GM18867 (cell line): ENCODE measurements around the gene BMP6.
A peak's percentile ranks its signal among the peaks of the same experiment; 100 is the strongest.

ENCODE experiments used
- ATAC-seq: cut with Tn5 transposase; IDR thresholded peaks from one replicate; pipeline ENCODE4 v1.9.1; 2021; ENCODE audit warnings: mild to moderate bottlenecking, moderate library complexity; ENCODE audit not compliant: unreplicated experiment

BMP6 gene

DNA sequence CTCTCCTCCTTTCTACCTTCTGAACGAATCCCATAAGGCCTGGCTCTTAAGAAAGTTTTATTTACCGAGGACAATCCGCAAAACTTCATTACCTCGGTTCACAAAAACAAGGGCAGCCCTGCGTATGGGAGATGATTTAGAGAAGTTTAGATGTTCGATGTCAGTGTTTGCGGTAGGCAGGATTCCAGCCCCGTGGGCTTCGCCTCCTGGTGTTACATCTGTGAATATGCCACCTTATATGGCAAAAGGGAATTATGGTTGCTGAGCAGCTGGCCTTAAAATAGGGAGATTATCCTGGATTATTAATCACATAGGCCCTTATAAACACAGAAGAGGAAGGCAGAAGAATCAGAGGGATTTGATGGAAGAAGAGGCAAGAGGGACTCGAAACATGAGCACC is 21.1 kb downstream of the BMP6 start:
- ATAC-seq, result no peak

DNA sequence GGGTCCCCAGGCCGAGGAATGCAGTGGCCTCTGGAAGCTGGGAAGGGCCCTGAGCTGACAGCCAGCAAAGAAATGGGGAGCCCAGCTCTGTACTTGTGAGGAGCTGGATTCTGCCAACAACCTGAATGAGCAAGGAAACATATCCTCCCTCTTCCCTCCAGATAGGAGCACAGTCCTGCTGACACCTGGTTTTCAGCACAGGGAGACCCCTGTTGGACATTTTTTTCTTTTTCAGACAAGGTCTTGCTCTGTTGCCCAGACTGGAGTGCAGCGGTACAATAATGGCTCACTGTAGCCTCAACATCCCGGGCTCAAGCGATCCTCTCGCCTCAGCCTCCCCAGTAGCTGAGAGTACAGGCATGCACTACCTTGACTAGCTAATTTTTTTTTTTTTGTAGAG is 21.5 kb downstream of the BMP6 start:
- ATAC-seq, result no peak

DNA sequence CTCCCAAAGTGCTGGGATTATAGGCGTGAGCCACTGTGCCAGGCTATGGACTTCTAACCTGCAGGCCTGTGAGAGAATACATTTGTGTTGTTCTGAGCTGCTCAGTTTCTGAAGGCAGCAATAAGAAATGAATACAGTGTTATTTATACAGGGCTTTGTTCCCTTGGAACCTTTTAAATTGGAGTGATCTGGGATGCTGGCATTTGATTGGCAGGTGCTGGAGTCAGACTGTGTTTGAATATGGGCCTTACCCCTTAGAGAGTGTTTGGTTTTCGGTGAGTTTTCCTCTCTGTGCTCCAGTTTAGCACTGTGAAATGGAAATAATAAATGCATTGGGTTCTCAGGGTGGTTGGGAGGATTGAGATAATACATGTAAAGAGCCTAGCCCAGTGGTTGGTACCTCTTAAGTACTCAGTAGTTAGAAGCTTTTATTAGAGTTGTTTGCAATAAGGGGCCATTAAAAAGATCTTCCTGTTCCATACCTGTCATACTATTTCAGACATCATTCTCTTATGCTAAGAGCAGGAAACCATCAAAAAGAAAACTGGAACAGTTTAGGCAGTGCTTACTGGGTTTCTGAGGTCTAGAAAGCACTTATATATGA is 22.1 kb downstream of the BMP6 start:
- ATAC-seq, result no peak

DNA sequence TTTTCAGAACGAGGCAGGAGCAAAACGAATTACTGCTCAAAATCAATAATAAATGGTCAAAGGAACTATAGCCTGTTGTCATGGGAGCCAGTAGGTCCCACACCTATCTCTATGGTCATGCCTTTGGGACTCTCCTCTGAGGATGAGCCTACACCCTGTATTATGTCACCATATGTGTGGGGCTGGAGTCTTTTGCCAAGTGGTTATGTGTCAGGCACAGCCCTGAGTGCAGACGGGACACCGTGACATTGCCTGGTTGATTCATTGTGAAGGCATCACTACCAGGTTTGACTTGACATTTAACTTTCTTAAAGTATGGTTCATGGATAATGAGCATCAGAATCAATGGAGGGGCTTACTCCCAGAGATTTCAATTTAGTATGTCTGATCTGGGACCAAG is 23.6 kb downstream of the BMP6 start:
- ATAC-seq, result no peak

DNA sequence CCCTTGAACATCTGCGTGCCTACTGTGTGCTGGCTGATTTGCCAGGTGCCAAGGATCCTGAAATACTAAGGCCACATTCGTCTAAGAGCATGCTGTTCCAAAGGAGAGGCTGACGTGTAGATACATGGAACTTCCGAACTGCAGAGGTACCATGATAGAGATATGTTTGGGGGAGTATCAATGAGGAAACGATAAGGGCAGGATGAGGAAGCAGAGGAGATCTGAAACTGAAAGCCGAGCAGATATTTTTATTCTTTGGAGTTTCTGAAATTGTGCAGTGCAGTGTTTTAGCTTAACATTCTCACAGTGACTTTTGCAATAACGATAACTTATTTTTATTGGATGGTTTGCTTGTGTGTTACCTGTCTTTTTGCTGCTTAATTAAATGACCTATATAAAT is 24.3 kb downstream of the BMP6 start:
- no peak for ATAC-seq

DNA sequence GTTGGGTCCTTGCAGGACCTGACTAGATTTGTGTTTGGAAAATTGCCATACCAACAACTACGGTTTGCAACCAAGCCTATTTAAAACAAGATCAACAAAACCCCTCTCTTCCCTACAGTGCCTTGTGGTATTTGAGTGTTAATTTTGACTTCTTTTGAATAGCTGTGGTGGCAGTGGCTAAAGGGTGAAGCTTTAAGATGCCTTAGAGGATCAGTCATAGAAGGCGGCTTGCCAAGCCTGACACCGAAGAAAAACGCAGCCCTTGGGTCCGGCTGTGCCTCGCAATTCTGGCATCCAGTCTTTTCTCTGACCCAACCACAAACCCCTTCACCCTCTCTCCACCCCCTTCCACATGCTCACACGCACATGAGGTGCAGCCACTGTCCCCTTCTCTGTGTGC is 32.6 kb downstream of the BMP6 start:
- ATAC-seq, result no peak

DNA sequence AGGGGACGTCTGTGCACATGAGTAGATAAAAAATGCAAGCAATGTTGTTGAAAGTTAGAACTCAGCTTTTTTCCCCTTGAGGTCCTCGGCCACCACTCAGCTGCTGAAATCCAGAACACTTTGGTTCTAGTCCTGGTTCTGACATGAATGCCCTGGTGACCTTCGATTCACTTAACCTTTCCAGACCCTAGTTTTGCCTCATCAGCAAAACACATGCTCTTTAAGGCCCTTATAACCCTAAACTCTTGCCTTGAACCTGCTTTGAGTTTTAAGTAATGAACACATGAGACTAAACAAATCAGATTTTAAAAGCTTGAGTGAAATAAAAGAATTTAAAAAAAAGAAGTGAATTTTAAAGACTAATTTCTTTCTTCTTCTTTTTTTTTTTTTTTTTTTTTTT is 33.4 kb downstream of the BMP6 start:
- no peak for ATAC-seq

DNA sequence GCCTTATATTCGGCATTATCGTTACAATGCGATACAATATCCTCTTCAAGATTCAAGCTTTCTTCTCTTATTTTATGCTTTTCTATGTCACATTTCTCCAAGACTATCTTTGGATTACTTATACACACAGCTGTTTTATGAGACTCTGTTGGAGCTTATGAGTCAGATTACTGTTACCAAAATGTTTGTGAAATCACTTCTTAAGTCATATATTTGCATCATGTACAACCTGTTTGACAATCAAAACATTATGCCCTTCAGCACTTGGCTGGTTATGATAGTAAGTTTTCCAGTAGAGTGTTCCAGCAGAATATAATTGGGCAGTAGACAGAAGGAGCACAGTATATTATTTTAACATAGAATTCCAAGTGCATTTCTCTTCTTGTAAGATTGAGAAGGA is 35.2 kb downstream of the BMP6 start:
- no peak for ATAC-seq

DNA sequence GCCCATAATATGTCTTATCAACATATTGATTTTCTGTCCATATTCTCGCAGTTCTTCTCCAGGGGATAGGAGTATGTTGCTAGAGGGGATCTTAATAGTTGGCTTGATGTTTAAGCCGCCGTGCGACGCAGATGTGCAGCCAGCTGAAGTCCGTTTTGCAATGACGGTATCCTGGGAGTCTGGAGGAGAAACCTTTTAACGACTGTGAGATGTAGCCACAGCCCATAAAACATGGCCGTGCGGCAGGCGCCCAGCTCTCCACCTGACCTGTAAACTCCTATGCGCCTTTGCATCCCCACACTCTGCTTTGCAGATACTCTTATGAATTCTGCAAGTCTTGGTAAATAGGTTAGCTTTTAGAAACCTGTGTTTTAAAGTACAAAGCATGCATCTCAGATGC is 36.9 kb downstream of the BMP6 start:
- no peak for ATAC-seq

DNA sequence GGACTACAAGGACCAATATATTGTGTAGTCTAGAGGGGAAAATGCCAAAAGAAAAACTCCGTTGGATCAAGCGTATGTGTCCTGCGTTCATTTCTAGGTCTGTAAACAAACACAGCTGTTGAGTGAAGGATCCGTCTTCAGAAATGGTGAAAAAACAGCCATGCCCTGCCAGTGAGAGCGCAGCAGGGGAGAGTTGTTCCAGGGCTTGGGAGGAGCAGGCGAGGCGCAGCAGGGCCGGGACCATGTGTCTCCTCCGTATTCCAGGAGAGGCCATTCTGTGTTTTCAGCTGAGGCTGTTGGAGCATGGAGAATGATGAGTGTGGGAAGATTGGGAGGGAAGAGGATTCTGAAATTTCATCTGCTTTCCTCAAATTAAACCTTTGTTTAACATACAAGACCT is 38.0 kb downstream of the BMP6 start:
- no peak for ATAC-seq

DNA sequence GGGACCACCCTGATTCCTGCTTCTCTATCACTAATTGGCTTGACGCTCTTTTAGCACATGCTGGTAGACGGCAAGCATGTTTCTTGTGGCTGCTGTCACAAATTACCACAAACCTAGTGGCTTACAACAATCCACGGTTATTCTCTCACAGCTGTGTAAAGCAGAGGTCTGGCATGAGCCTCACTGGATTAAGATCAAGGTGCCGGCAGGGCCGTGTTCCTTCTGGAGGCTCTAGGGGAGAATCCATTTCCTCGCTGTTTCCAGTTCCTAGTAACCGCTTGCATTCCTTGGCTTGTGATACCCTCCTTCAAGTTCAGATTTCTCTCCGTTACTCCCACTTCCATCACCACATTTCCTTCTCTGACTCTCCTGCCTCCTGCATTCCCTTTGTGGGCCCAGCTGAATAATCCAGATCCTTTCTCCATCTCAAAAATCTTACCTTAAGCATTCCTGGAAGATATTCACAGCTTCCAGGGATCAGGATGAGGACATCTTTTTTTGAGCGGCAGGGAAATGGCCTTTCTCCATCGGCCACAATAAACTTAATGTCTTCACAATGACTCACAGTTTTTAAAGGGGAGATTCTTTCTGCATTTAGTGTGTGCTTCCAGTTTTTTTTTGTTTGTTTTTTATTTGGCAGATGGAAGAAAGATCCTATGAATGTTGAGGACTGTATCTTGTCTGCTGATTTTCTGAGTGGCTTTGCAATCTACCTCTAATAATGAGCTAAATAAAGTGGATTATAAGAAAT is 39.9 kb downstream of the BMP6 start:
- ATAC-seq, result no peak

DNA sequence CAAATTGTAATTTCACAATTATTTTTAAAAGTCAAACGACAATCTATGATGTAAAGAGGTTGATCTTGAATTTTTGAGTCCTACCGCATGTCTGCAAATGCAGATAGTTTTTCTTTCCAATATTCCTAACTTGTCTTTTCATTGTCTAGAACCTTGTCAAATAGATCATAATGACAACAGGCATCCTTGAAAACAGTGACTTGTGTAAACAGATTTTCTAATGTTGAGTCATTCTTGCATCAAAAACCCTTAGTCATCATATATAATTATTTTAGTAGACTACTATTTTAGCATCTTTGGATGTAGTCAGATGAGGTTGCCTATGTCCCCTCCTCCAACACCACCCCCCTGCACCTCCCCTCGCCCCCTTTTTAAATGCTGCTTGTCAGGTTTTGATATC is 43.8 kb downstream of the BMP6 start:
- ATAC-seq, result no peak

DNA sequence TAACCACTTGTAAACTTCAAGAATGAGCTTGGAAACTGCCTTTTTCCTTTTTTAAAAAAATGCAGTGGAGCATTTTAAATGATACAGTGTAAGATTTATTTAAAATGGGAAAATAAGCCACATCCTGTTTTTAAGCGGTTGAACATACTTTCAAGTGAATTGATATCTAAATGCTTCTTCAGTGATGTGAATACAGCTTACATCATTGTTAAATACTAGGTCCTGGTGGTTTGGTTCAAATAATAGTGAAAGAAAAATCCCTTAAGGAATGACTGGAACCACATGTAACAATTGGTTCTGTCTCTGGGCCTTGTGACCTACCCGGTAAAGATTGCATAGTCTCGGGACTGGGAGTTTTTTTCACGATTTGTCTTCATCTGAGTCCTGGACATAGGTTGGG is 44.2 kb downstream of the BMP6 start:
- no peak for ATAC-seq

DNA sequence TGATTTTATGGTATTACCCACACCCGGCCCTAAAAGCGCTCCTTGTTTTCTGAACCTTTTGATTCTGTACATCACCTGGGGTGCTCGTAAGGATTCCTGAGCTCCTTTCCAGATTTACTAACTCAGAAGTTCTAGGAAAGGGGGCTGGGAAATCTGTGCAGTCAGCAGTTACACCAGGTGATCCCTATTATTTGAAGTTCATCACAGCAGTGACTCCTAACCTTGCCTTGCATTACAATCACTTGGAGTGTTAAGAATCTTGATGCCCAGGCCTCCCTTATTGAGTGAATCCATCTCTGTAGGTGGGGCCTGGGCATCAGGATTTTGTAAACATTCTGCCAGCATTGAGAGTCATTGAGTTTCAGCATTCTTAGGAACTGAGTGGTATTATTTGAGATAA is 44.7 kb downstream of the BMP6 start:
- ATAC-seq, result no peak

DNA sequence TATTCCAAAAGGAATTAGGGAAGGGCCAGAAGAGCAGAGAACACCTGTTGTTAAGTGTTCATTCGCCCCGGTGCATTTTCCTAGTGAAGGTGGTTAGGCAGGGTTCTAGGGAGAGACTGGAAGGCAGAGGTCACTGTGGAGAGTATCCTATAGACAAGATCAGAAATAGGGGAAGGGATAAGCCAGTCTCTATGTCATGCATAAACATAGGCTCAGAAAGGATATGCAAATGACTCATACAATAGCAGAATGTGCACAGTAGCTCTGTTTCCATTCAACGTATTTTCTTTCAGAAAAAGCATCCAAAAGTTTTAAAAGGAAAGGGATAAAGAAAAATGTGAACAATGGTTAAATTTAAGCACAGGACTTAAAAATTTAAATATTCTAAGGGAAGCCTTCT is 47.4 kb downstream of the BMP6 start:
- ATAC-seq, result no peak

DNA sequence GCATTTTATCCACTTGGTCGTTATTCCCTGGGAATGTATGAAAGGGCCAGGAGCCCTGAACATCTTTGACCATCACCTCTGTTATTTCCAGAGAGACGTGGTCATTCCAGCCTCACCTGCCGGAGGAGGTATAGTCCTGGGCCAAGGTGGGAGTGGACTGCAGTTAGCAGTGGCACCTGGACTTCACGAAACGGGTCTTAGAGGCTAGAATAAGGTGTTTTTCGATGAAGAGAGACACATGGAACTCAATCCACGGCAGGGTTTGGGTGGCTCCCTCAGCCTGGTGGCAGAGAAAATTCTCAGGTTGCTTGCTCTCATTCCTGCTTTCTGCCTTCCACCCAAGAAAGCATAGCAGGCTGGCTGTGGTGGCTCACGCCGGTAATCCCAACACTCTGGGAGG is 48.0 kb downstream of the BMP6 start:
- no peak for ATAC-seq

DNA sequence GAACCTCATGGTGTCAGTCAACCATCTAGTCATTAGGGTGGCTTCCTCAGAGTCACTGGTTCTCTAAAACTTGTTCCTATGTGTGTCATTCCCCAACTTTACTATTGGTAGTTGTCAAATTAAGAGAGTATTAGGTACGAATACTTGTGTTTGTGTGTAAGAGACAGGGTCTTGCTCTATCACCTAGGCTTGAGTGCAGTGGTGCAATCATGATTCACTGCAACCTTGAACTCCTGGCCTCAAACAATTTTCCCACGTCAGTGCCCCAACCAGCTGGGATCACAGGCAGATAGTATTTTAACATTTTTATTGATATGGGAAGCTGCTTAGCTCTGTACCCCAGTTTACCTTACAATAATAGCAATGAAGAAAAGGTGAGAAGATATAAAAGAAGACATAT is 50.6 kb downstream of the BMP6 start:
- no peak for ATAC-seq

DNA sequence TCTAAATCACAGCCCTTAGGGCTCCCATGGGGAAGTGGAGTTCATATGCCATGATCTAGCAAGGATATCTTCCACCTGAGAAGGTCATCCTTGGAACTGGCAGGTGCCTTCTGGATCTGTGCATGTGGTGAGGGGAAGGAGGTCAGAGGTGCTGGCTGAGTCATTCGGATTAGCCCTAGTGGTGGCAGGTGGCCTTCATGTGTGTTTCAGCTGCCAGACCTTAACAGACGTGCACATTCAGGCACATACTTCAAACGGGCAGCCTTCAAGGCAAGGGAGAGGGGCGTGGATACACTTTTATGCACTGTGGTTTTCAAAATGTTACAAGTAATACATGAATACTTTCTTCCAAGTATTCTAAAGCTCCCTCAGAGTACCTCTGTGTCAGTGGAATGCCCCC is 51.2 kb downstream of the BMP6 start:
- ATAC-seq, result no peak

DNA sequence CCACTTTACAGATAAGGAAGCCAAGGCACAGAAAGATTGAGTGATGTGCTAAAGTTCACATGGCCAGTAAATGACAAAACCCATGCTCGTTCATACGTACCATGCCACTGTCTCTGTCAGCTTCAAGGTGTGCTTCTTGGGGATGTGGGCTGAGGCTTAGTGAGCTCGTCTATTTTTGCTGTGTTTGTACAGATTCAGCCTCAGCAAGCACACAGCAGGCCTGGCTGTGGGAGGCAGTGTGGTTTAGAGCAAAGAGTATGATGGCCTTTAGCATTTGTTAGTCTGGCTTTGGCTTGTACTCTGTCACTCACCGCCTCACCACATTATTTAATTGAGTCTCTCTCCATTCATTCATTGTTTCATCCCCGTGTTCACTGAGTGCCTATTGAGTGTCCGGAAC is 55.3 kb downstream of the BMP6 start:
- ATAC-seq, result no peak

DNA sequence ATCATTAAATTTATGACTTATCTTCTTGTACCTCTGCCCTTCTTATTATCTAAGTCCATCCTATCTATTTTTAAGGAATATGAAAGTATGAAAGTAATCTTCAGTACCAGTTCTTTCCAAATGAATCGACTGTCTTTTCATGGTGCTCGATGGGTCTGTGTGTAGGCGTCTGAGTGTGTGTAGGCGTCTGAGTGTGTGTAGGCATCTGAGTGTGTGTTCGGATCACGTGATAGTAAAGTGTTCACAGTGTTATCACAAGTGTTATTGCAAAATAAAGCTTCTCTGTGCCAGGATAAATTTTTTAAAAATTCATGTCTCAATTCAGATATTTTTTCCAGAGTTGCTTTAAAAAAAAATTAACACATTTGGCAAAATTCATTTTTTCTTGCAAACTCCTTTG is 58.3 kb downstream of the BMP6 start:
- no peak for ATAC-seq

DNA sequence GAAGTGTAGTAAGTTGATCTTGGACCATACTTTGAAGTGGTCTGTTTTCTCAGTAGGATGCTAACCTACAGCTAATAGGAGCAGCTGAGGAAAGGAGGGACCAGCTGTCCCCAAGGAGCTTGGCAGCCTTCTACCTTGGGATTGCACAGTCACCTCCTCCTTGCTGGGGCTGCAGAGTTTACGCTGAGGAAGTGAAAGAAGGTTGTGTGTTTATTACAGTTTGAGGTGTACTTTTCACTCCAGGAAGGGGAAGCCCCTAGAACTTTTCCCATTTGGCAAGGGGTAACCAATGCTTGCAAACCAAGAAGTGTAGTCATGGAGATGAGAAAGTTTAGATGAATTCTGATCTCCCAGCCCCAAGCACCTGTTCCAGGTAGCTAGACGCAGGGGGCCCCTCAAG is 58.8 kb downstream of the BMP6 start:
- ATAC-seq, result peak; percentile 70

DNA sequence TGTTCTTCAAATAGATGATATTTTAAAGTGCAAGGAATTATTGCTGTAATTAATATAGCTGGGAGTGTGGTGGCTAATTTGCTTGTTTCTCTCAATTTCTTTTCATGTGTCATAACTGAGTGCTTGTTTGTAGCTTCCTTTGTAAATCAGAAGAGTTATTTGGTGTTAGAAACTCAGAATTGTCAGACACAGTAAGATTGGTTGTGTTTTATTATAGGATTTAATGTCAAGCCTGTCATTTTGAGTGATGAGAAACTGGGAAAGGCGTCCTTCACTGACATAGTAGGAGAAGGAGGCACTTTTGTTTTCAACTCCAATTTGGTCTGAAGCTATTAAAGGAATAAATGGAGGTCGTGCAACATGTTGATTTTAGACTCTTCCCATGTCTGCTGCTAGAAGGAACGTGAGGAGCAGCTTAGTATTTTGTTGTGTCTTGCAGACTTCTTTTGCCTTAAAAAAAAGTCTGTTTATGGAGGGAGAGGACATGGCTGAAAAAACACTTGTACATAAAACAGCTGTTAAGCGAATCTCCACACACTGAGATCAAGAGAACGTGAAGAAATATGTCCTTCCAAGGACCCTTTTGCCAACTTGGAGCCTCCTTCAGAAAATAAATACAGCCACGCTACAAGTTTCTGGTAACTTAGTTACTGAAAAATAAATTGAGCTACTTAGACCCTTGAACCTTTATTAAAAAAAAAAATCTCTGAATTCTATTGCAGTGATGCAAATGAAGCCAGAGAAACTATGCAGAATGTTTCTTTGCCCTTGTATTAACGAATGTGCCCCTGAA is 59.5 kb downstream of the BMP6 start:
- no peak for ATAC-seq
